ENCODE measurements around the gene CCZ1B.
A peak's percentile ranks its signal among the peaks of the same experiment; 100 is the strongest.
"Not testable (repeated sequence)": the region's sequence is repeated elsewhere in the genome, so short reads cannot be mapped to it uniquely, and the experiment has no call there.

CCZ1B gene

GRCh38 chr7:6827180-6827579 is 1.1 kb upstream of the CCZ1B start:
- H3K36me3 ChIP-seq (ENCODE audit: control insufficient read depth, insufficient read depth, low read length, severe bottlenecking); H3K9ac ChIP-seq (ENCODE audit: low read length); H3K9me3 ChIP-seq (ENCODE audit: control insufficient read depth, low read length); H3K4me1 ChIP-seq (ENCODE audit: control insufficient read depth, insufficient read depth, low read length); DNase-seq (ENCODE audit: low read depth); H3K4me3 ChIP-seq (ENCODE audit: low read length); H3K27me3 ChIP-seq (replicated peaks; ENCODE audit: control insufficient read depth, insufficient read depth, low read length): not testable (repeated sequence)

- H3K9ac ChIP-seq (ENCODE audit: low read length); DNase-seq (ENCODE audit: low read depth); H3K27me3 ChIP-seq (replicated peaks; ENCODE audit: control insufficient read depth, insufficient read depth, low read length); H3K36me3 ChIP-seq (ENCODE audit: control insufficient read depth, insufficient read depth, low read length, severe bottlenecking); H3K4me1 ChIP-seq (ENCODE audit: control insufficient read depth, insufficient read depth, low read length); H3K9me3 ChIP-seq (ENCODE audit: control insufficient read depth, low read length): not testable (repeated sequence)
- H3K4me3 ChIP-seq (ENCODE audit: low read length): peak overlapping the region; percentile 63
Observed at GRCh38 chr7:6825236-6826125, 594 bp downstream of the CCZ1B start.

GRCh38 chr7:6821622-6822021 is 4.5 kb downstream of the CCZ1B start:
- not testable (repeated sequence) for H3K4me3 ChIP-seq (ENCODE audit: low read length); H3K9ac ChIP-seq (ENCODE audit: low read length); H3K9me3 ChIP-seq (ENCODE audit: control insufficient read depth, low read length); H3K4me1 ChIP-seq (ENCODE audit: control insufficient read depth, insufficient read depth, low read length); H3K27me3 ChIP-seq (replicated peaks; ENCODE audit: control insufficient read depth, insufficient read depth, low read length); DNase-seq (ENCODE audit: low read depth)
- H3K36me3 ChIP-seq (ENCODE audit: control insufficient read depth, insufficient read depth, low read length, severe bottlenecking): peaks cover 23% of the 10 kb centered on the region

DNA sequence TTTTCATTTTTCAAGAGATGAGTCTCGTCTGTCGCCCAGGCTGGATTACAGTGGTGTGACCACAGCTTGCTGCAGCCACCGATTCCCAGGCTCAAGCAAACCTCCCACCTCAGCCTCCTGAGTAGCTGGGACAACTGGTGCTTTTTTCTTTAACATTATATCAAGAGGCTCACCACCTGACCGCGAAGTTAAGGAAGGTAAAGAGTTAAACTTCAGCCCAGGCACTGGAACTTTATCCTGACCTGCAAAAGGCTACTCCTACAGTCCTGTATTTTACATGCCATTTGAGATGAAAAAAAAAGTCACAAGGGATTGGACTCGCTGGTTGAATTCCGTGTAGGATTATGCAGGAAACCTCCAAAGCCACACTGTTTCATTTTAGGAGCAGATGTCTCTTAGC is 10.6 kb downstream of the CCZ1B start:
- H3K27me3 ChIP-seq (replicated peaks; ENCODE audit: control insufficient read depth, insufficient read depth, low read length); H3K4me3 ChIP-seq (ENCODE audit: low read length); H3K9me3 ChIP-seq (ENCODE audit: control insufficient read depth, low read length); H3K4me1 ChIP-seq (ENCODE audit: control insufficient read depth, insufficient read depth, low read length); DNase-seq (ENCODE audit: low read depth); H3K9ac ChIP-seq (ENCODE audit: low read length): not testable (repeated sequence)
- H3K36me3 ChIP-seq (ENCODE audit: control insufficient read depth, insufficient read depth, low read length, severe bottlenecking): peaks cover 23% of the 10 kb centered on the region

- not testable (repeated sequence) for H3K9me3 ChIP-seq (ENCODE audit: control insufficient read depth, low read length); H3K9ac ChIP-seq (ENCODE audit: low read length); H3K4me1 ChIP-seq (ENCODE audit: control insufficient read depth, insufficient read depth, low read length); H3K27me3 ChIP-seq (replicated peaks; ENCODE audit: control insufficient read depth, insufficient read depth, low read length); H3K4me3 ChIP-seq (ENCODE audit: low read length); DNase-seq (ENCODE audit: low read depth)
- H3K36me3 ChIP-seq (ENCODE audit: control insufficient read depth, insufficient read depth, low read length, severe bottlenecking): peaks cover 17% of the 10 kb centered on the region
Observed at GRCh38 chr7:6813011-6813410, 13.1 kb downstream of the CCZ1B start.

DNA sequence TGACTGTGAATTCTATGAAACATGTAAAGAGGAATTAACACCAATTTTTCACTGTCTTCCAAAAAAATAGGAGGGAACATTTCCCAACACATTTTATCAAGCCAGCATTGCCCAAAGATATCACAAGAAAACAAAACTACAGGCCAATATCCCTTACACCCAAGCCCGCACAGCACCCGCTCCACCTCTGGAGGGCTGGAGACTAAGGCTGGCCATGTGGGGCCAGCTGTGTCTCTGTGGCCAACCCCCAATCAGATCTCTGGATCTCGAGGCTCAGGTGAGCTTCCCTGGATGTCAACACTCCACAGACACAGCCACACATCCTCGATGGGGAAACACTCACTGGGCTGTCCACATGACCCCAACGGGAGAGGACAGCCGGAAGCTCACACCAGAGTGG is 18.1 kb downstream of the CCZ1B start:
- not testable (repeated sequence) for H3K4me3 ChIP-seq (ENCODE audit: low read length); H3K4me1 ChIP-seq (ENCODE audit: control insufficient read depth, insufficient read depth, low read length); H3K9me3 ChIP-seq (ENCODE audit: control insufficient read depth, low read length); H3K9ac ChIP-seq (ENCODE audit: low read length); DNase-seq (ENCODE audit: low read depth); H3K27me3 ChIP-seq (replicated peaks; ENCODE audit: control insufficient read depth, insufficient read depth, low read length); H3K36me3 ChIP-seq (ENCODE audit: control insufficient read depth, insufficient read depth, low read length, severe bottlenecking)

DNA sequence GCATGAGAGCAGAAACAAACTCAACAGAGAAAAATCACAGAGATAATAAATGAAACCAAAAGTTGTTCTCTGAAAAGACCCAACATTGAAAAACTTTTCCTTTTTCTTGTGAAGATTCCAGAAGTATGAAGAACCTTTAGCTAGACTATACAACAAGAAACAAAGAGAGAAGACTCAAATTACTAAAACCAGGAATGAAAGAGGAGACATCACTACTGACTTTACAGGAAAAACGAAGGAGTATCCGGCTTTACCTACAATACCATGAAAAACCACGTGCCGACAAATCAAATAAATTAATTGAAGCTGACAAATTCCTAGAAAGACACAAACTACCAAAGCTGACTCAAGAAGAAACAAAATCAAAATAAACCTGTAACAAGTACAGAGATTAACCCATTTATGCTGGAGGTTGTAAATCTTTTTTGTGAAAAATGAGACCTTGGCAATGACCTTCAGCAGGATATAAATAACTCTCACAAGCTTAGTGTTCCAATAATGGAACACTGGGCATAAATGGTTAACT is 18.6 kb downstream of the CCZ1B start:
- H3K9ac ChIP-seq (ENCODE audit: low read length); H3K27me3 ChIP-seq (replicated peaks; ENCODE audit: control insufficient read depth, insufficient read depth, low read length); H3K4me1 ChIP-seq (ENCODE audit: control insufficient read depth, insufficient read depth, low read length); H3K4me3 ChIP-seq (ENCODE audit: low read length); DNase-seq (ENCODE audit: low read depth); H3K36me3 ChIP-seq (ENCODE audit: control insufficient read depth, insufficient read depth, low read length, severe bottlenecking); H3K9me3 ChIP-seq (ENCODE audit: control insufficient read depth, low read length): not testable (repeated sequence)

GRCh38 chr7:6800331-6800730 is 25.7 kb downstream of the CCZ1B start:
- not testable (repeated sequence) for DNase-seq (ENCODE audit: low read depth); H3K9me3 ChIP-seq (ENCODE audit: control insufficient read depth, low read length); H3K4me3 ChIP-seq (ENCODE audit: low read length); H3K4me1 ChIP-seq (ENCODE audit: control insufficient read depth, insufficient read depth, low read length); H3K9ac ChIP-seq (ENCODE audit: low read length); H3K27me3 ChIP-seq (replicated peaks; ENCODE audit: control insufficient read depth, insufficient read depth, low read length); H3K36me3 ChIP-seq (ENCODE audit: control insufficient read depth, insufficient read depth, low read length, severe bottlenecking)

DNA sequence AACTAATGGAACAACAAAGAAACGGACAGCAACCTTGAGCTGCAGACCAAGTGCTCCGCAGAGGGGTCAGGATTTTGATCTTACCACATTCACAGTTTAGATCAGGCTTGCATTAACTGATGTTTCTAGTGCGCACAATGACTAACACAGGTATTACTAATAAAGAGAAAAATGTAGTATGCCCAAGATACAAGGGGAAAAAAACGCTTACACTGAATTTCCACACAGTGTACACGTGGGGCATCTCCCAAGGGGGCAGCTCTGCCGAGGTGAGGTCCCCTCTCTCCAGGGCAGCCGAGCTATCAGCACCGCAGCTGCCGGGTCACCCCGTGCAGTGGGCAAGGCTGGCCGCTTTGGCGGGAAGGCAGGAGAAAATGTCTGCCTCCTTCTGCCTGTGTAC is 26.2 kb downstream of the CCZ1B start:
- DNase-seq (ENCODE audit: low read depth); H3K4me3 ChIP-seq (ENCODE audit: low read length): not testable (repeated sequence)

DNA sequence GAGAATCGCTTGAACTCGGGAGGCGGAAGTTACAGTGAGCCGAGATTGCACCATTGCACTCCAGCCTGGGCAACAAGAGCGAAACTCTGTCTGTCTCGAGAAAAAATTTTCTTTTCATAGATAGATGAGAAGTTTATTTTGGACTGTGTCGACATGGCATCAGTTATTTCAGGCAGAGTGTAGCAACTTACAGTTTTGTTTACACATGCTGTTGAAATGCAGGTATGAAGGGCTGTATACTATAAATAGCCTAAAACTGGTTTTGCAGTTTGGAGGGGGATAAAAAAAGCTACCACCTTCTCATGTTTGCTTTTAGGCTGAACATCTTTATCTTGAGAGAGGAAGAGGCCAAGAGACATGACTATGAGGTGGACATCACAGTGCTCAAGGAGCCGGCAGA is 28.0 kb downstream of the CCZ1B start:
- not testable (repeated sequence) for H3K4me1 ChIP-seq (ENCODE audit: control insufficient read depth, insufficient read depth, low read length); H3K36me3 ChIP-seq (ENCODE audit: control insufficient read depth, insufficient read depth, low read length, severe bottlenecking); DNase-seq (ENCODE audit: low read depth); H3K9me3 ChIP-seq (ENCODE audit: control insufficient read depth, low read length); H3K9ac ChIP-seq (ENCODE audit: low read length); H3K4me3 ChIP-seq (ENCODE audit: low read length); H3K27me3 ChIP-seq (replicated peaks; ENCODE audit: control insufficient read depth, insufficient read depth, low read length)

More for the DNA sequence above, 26.2 kb downstream of the CCZ1B start:
- not testable (repeated sequence) for H3K9ac ChIP-seq (ENCODE audit: low read length); H3K9me3 ChIP-seq (ENCODE audit: control insufficient read depth, low read length); H3K27me3 ChIP-seq (replicated peaks; ENCODE audit: control insufficient read depth, insufficient read depth, low read length); H3K4me1 ChIP-seq (ENCODE audit: control insufficient read depth, insufficient read depth, low read length); H3K36me3 ChIP-seq (ENCODE audit: control insufficient read depth, insufficient read depth, low read length, severe bottlenecking)

GRCh38 chr7:6797218-6797617 is 28.9 kb downstream of the CCZ1B start:
- not testable (repeated sequence) for H3K9me3 ChIP-seq (ENCODE audit: control insufficient read depth, low read length); H3K36me3 ChIP-seq (ENCODE audit: control insufficient read depth, insufficient read depth, low read length, severe bottlenecking); H3K27me3 ChIP-seq (replicated peaks; ENCODE audit: control insufficient read depth, insufficient read depth, low read length); H3K9ac ChIP-seq (ENCODE audit: low read length); H3K4me1 ChIP-seq (ENCODE audit: control insufficient read depth, insufficient read depth, low read length); DNase-seq (ENCODE audit: low read depth); H3K4me3 ChIP-seq (ENCODE audit: low read length)

DNA sequence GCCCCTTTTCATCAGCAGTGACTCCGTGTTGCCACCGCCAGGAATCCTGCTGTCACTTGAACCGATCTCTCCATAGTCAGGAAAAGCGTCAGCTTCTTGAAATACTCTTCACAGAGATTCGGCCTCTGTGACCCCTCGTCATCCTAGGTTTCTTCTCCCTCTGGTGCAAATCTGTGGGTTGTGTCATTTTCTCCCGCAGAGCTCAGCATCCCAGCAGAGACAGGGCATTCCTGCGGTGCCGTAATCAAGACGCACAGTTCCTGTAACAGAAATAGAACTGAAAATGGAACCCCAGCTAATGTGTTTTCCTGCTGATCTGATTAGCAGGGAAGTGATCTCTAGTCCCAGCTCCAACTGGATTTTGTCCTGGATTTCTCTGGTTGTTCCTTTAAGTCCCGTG is 31.8 kb downstream of the CCZ1B start:
- H3K9ac ChIP-seq (ENCODE audit: low read length); DNase-seq (ENCODE audit: low read depth); H3K27me3 ChIP-seq (replicated peaks; ENCODE audit: control insufficient read depth, insufficient read depth, low read length); H3K4me3 ChIP-seq (ENCODE audit: low read length); H3K36me3 ChIP-seq (ENCODE audit: control insufficient read depth, insufficient read depth, low read length, severe bottlenecking); H3K4me1 ChIP-seq (ENCODE audit: control insufficient read depth, insufficient read depth, low read length); H3K9me3 ChIP-seq (ENCODE audit: control insufficient read depth, low read length): not testable (repeated sequence)
